NCI-H1694 (cell line): Measurements from ENCODE around the gene CGAS.
"Not testable (repeated sequence)": the region's sequence is repeated elsewhere in the genome, so short reads cannot be mapped to it uniquely, and the experiment has no call there.

ENCODE experiments used
- DNase-seq: peaks from one replicate; lab custom pipeline; 2025; lab: John Stamatoyannopoulos, UW

The CGAS gene

GRCh38 chr6:73452107-73452461 lies at the start of gene CGAS:
CGAS (minus strand) TSS chr6:73452297; CDS start chr6:73452181, 116 bp downstream.
- DNase-seq: no peak

- no peak for DNase-seq
Observed at GRCh38 chr6:73497915-73498314, 45.8 kb upstream of the CGAS start.

GRCh38 chr6:73491377-73491776 lies 39.3 kb upstream of the CGAS start:
- DNase-seq: no peak

GRCh38 chr6:73487473-73487872 lies 35.4 kb upstream of the CGAS start:
- no peak for DNase-seq

GRCh38 chr6:73484438-73484837 lies 32.3 kb upstream of the CGAS start:
- no peak for DNase-seq

GRCh38 chr6:73481969-73482368 lies 29.9 kb upstream of the CGAS start:
- no peak for DNase-seq

- no peak for DNase-seq
Observed at GRCh38 chr6:73477407-73477806, 25.3 kb upstream of the CGAS start.

GRCh38 chr6:73476723-73477122 lies 24.6 kb upstream of the CGAS start:
- no peak for DNase-seq

- DNase-seq: no peak
Observed at GRCh38 chr6:73471686-73472290, 19.7 kb upstream of the CGAS start.

- DNase-seq: peak; percentile 63
Observed at GRCh38 chr6:73461537-73462350, 9.6 kb upstream of the CGAS start, which contains the start of gene MTO1. MTO1 (plus strand) TSS chr6:73461737; CDS start chr6:73461855, 118 bp downstream.

GRCh38 chr6:73460056-73460455 lies 8.0 kb upstream of the CGAS start:
- no peak for DNase-seq

GRCh38 chr6:73459474-73459873 lies 7.4 kb upstream of the CGAS start:
- not testable (repeated sequence) for DNase-seq

- DNase-seq: no peak
Observed at GRCh38 chr6:73455865-73456629, 4.0 kb upstream of the CGAS start.

GRCh38 chr6:73451223-73452106 lies 632 bp downstream of the CGAS start:
- no peak for DNase-seq

- DNase-seq: no peak
Observed at GRCh38 chr6:73443555-73443954, 8.5 kb downstream of the CGAS start.

- DNase-seq: no peak
Observed at GRCh38 chr6:73435236-73435635, 16.9 kb downstream of the CGAS start.

- DNase-seq: no peak
Observed at GRCh38 chr6:73421534-73421933, 30.6 kb downstream of the CGAS start.

- no peak for DNase-seq
Observed at GRCh38 chr6:73418081-73418741, 33.9 kb downstream of the CGAS start.

GRCh38 chr6:73413102-73413501 lies 39.0 kb downstream of the CGAS start:
- no peak for DNase-seq

GRCh38 chr6:73409395-73409794 lies 42.7 kb downstream of the CGAS start:
- DNase-seq: no peak

- DNase-seq: no peak
Observed at GRCh38 chr6:73400656-73401055, 51.4 kb downstream of the CGAS start.
